ENCODE measurements around the gene NOL4L. TPM values are rescaled to one million over a fixed set of nuclear protein-coding genes. Genes with fewer than 3 reads are reported as not detected.

The NOL4L gene
- polyA plus RNA-seq, 3 donors, result 1.1 to 30.9 (median 2.8) TPM

DNA sequence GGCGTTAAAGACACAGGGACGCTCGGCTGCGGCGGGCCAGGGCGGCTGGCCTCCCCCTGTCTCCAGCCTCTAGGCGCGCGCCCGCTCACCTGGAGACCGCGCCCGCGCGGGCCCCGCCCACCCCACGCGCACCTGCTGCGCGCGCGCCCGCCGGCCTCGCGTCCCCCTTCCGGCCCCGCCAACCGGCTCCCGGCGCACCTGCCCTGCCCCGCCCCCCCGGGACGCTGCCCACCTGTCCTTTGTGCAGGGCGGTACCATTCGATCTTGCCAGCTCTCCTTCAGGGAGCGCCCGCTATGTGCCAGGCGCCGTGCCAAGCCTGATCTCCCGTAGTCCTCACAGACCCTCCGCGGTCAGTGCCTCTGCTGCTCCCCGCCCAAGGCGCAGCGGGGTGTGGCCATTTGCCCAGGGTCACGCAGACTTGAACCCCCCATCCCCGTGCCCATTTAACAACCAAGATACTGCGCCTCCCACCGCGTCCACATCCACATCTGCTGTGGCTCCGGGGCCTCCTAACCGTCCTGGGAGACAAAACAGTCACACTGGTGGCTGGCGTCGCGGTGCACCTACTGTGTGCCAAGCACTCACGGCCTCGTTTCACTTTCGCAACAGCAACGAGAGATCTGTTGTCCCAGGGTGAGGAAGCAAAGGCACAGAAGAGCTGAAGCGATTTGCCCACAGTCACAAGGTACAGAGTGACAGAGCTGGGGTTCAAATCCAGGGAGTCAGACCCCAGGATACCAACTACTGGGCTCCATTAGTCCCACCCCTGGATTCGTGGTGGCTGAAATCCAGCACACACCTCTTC is 48.1 kb downstream of the NOL4L start:
- under 1% methylated on average over 58 of the region's 62 CpGs for WGBS (ENCODE audit: insufficient coverage)
- peaks cover 46 to 56% of the 10 kb centered on the region in 2 donors for H3K4me1 ChIP-seq (ENCODE audit: control insufficient read depth in 1 of 2, insufficient read depth in 2 of 2, low read length in 2 of 2)
- peak overlapping the region; percentile 21 to 74 (median 47) for H3K4me3 ChIP-seq (replicated peaks in 1 of 3; ENCODE audit: low read depth in 2 of 3, low read length in 3 of 3)
- Mint-ChIP-seq H3K4me1 (peaks cover 55% of the 10 kb centered on the region), H3K4me3 (peak overlapping the region; percentile 96 to 99), H3K27ac (peak overlapping the region in 5 of 7 donors; percentile 19 to 84 (median 67)), H3K9me3 (no peaks in the 10 kb centered on the region), H3K27me3 (ENCODE audit: low read depth in 3 of 3) (peaks cover 2 to 20% (median 8%) of the 10 kb centered on the region in 3 donors), H3K36me3 (peaks cover 0 to 3% of the 10 kb centered on the region in 2 donors)
- H2AFZ ChIP-seq (ENCODE audit: insufficient read depth, low read depth, low read length, poor library complexity, severe bottlenecking), result peak overlapping the region; percentile 69
- H3K36me3 ChIP-seq (replicated peaks in 1 of 2; ENCODE audit: control insufficient read depth in 1 of 2, insufficient read depth in 2 of 2, low read length in 2 of 2), result no peaks in the 10 kb centered on the region
- peak overlapping the region; percentile 43 for H3K9ac ChIP-seq (ENCODE audit: insufficient read depth, low read length, poor library complexity, severe bottlenecking)
- no peaks in the 10 kb centered on the region for H3K27me3 ChIP-seq (ENCODE audit: control insufficient read depth in 2 of 2, insufficient read depth in 2 of 2, low read length in 2 of 2)
- H3K4me2 ChIP-seq (replicated peaks; ENCODE audit: extremely low read depth, low read length, poor library complexity, severe bottlenecking), result peak overlapping the region; percentile 86
- H3K9me3 ChIP-seq (replicated peaks in 1 of 2; ENCODE audit: control insufficient read depth in 1 of 2, insufficient read depth in 1 of 2, low read length in 2 of 2), result no peaks in the 10 kb centered on the region
- TF ChIP-seq, protein P1, sequence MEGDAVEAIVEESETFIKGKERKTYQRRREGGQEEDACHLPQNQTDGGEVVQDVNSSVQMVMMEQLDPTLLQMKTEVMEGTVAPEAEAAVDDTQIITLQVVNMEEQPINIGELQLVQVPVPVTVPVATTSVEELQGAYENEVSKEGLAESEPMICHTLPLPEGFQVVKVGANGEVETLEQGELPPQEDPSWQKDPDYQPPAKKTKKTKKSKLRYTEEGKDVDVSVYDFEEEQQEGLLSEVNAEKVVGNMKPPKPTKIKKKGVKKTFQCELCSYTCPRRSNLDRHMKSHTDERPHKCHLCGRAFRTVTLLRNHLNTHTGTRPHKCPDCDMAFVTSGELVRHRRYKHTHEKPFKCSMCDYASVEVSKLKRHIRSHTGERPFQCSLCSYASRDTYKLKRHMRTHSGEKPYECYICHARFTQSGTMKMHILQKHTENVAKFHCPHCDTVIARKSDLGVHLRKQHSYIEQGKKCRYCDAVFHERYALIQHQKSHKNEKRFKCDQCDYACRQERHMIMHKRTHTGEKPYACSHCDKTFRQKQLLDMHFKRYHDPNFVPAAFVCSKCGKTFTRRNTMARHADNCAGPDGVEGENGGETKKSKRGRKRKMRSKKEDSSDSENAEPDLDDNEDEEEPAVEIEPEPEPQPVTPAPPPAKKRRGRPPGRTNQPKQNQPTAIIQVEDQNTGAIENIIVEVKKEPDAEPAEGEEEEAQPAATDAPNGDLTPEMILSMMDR (IDR thresholded peaks at IDR 0.05), result no peak
- no peaks in the 10 kb centered on the region for H3K79me2 ChIP-seq (ENCODE audit: insufficient read depth, low read length)
- no peaks in the 10 kb centered on the region for H4K20me1 ChIP-seq (ENCODE audit: insufficient read depth, low read length)
- DNase-seq, result peak; percentile 42 to 71 (median 49)
- intact Hi-C loops (cut with micrococcal nuclease), result loop anchor here in 1 of 2 donors (5.0 kb wide), 1 partner anchor 45 kb away; no protein-coding TSS in a partner anchor
- H3K27ac ChIP-seq (ENCODE audit: low read depth in 1 of 2, low read length in 2 of 2), result no peak overlapping the region

DNA sequence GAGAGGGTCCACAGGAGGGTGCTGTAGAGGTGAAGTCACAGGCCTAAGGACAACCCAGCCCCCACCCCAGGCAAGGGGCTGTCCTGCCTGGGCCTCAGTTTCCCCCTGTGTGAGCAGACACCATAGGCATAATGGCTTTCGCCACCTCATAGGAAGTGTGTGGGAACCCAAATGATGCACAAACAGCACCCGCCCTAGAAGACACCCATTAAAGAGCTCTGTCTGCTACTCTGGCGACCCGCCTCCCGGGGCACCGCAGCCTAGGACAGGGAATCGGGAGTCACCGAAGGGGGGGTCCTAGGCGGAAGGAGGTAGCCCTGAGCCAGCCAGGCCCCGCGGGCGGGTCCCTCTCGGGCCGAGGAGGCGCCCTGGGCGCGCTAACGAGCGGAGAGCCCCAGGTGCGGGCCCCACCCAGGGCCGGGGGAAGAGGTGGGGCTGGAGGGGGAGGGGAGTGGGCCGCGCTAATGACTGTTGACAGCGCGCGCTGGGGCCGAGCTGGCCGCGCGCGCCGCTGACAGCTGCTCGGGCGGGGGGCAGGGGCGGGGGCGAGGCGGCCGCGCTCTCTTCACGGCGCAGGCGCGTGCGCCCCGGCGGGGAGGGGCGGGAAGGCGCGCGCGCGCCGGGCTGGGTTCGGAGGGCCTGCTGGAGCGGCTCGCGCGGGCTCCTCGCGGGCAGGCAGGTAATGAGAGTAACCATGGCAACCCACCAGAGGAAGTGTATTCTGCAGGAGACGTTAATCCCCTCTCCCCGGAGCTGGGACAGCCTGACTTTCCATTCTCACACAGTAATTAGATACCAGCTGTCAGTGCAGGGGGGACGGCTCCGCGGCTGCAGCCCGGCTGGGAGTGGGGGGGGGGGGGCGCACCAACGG is 48.9 kb downstream of the NOL4L start:
- Histone ChIP-seq H3K4me3 (replicated peaks in 1 of 3; ENCODE audit: low read depth in 2 of 3, low read length in 3 of 3) (peak overlapping the region; percentile 20 to 73 (median 36)), H3K9me3 (replicated peaks in 1 of 2; ENCODE audit: control insufficient read depth in 1 of 2, insufficient read depth in 1 of 2, low read length in 2 of 2) (no peaks in the 10 kb centered on the region), H3K4me1 (ENCODE audit: control insufficient read depth in 1 of 2, insufficient read depth in 2 of 2, low read length in 2 of 2) (peaks cover 46 to 56% of the 10 kb centered on the region in 2 donors), H3K79me2 (ENCODE audit: insufficient read depth, low read length) (no peaks in the 10 kb centered on the region), H2AFZ (ENCODE audit: insufficient read depth, low read depth, low read length, poor library complexity, severe bottlenecking) (peak overlapping the region; percentile 54), H3K9ac (ENCODE audit: insufficient read depth, low read length, poor library complexity, severe bottlenecking) (peak overlapping the region; percentile 43), H3K4me2 (replicated peaks; ENCODE audit: extremely low read depth, low read length, poor library complexity, severe bottlenecking) (peak overlapping the region; percentile 86), H3K27me3 (ENCODE audit: control insufficient read depth in 2 of 2, insufficient read depth in 2 of 2, low read length in 2 of 2) (no peaks in the 10 kb centered on the region), H4K20me1 (ENCODE audit: insufficient read depth, low read length) (no peaks in the 10 kb centered on the region), H3K36me3 (replicated peaks in 1 of 2; ENCODE audit: control insufficient read depth in 1 of 2, insufficient read depth in 2 of 2, low read length in 2 of 2) (no peaks in the 10 kb centered on the region), H3K27ac (ENCODE audit: low read depth in 1 of 2, low read length in 2 of 2) (no peak overlapping the region)
- intact Hi-C loops (cut with micrococcal nuclease), result loop anchor here in 1 of 2 donors (5.0 kb wide), 1 partner anchor 46 kb away; no protein-coding TSS in a partner anchor
- TF ChIP-seq, protein P1 (IDR thresholded peaks at IDR 0.05), result no peak
- H3K4me1 Mint-ChIP-seq, result peaks cover 55% of the 10 kb centered on the region
- H3K4me3 Mint-ChIP-seq, result peak overlapping the region; percentile 75 to 78
- WGBS (ENCODE audit: insufficient coverage), result 0% methylated on average over 53 of the region's 68 CpGs
- H3K27ac Mint-ChIP-seq, result peak overlapping the region in 1 of 7 donors; percentile 58
- H3K9me3 Mint-ChIP-seq, result no peaks in the 10 kb centered on the region
- peak in 1 of 3 donors; percentile 33 for DNase-seq
- peaks cover 0 to 6% of the 10 kb centered on the region in 2 donors for H3K36me3 Mint-ChIP-seq
- H3K27me3 Mint-ChIP-seq (ENCODE audit: low read depth in 3 of 3), result peaks cover 2 to 20% (median 8%) of the 10 kb centered on the region in 3 donors

All from CD14-positive monocyte (primary cell).